ENCODE data around the gene TRIM54.
A peak's percentile ranks its signal among the peaks of the same experiment; 100 is the strongest.
"Not testable (repeated sequence)": the region's sequence is repeated elsewhere in the genome, so short reads cannot be mapped to it uniquely, and the experiment has no call there.

Gene TRIM54

GRCh38 chr2:27313882-27314645 lies 31.8 kb downstream of the TRIM54 start:
- POLR2A ChIA-PET, result interaction anchor here (1.2 kb wide), 2 partner anchors 9 to 11 kb away, joined by 6 to 7 read pairs; partner anchors contain the start of gene MPV17
- no peak for DNase-seq (ENCODE audit: extremely low spot score)
- TF ChIP-seq SP1 (IDR thresholded peaks at IDR 0.05) (no peak), BHLHE40 (IDR thresholded peaks at IDR 0.05; ENCODE audit: borderline replicate concordance) (no peak), SUZ12 (IDR thresholded peaks at IDR 0.05) (no peak), ZNF384 (IDR thresholded peaks at IDR 0.05) (no peak), ARNT (IDR thresholded peaks at IDR 0.05) (no peak), ELF4 (IDR thresholded peaks at IDR 0.05) (no peak), NFRKB (IDR thresholded peaks at IDR 0.05) (no peak), HDGF (IDR thresholded peaks at IDR 0.05; ENCODE audit: borderline replicate concordance) (no peak)
- CTCF ChIA-PET, result interaction anchor here (0.7 to 1.3 kb wide), 2 partner anchors 11 to 222 kb away, joined by 3 read pairs; no protein-coding TSS in a partner anchor

- ChIA-PET CTCF (interaction anchor here (0.7 to 1.3 kb wide), 2 partner anchors 12 to 223 kb away, joined by 3 read pairs; no protein-coding TSS in a partner anchor), POLR2A (interaction anchor here (1.2 kb wide), 2 partner anchors 8 to 11 kb away, joined by 6 to 7 read pairs; partner anchors contain the start of gene MPV17)
- no peak for DNase-seq (ENCODE audit: extremely low spot score)
- TF ChIP-seq SUZ12 (IDR thresholded peaks at IDR 0.05), result no peak
- TF ChIP-seq ELF4 (IDR thresholded peaks at IDR 0.05), result no peak
- no peak for TF ChIP-seq TARDBP (IDR thresholded peaks at IDR 0.05)
- no peak for TF ChIP-seq L3MBTL2 (conservative IDR thresholded peaks at IDR 0.05)
- TF ChIP-seq SP1 (IDR thresholded peaks at IDR 0.05), result no peak
- no peak for TF ChIP-seq FOXK2 (IDR thresholded peaks at IDR 0.05)
- no peak for TF ChIP-seq NFRKB (IDR thresholded peaks at IDR 0.05)
These were observed 32.5 kb downstream of the TRIM54 start for GRCh38 chr2:27314709-27315108.

GRCh38 chr2:27315122-27315521 lies 32.9 kb downstream of the TRIM54 start:
- POLR2A ChIA-PET, result no interaction called here
- DNase-seq (ENCODE audit: extremely low spot score), result no peak
- CTCF ChIA-PET, result no interaction called here
- TF ChIP-seq ARNT (IDR thresholded peaks at IDR 0.05), result no peak
- TF ChIP-seq CTBP1 (IDR thresholded peaks at IDR 0.05; ENCODE audit: borderline replicate concordance), result no peak
- no peak for TF ChIP-seq SUZ12 (IDR thresholded peaks at IDR 0.05)
- no peak for TF ChIP-seq L3MBTL2 (conservative IDR thresholded peaks at IDR 0.05)
- no peak for TF ChIP-seq PKNOX1 (IDR thresholded peaks at IDR 0.05)
- TF ChIP-seq FOXK2 (IDR thresholded peaks at IDR 0.05), result no peak

- DNase-seq (ENCODE audit: extremely low spot score), result no peak
- ChIA-PET POLR2A (no interaction called here), CTCF (no interaction called here)
- TF ChIP-seq SP1 (IDR thresholded peaks at IDR 0.05) (no peak), L3MBTL2 (conservative IDR thresholded peaks at IDR 0.05) (no peak), BHLHE40 (IDR thresholded peaks at IDR 0.05; ENCODE audit: borderline replicate concordance) (no peak), ELF4 (IDR thresholded peaks at IDR 0.05) (no peak), ZNF384 (IDR thresholded peaks at IDR 0.05) (no peak), FOXM1 (IDR thresholded peaks at IDR 0.05; ENCODE audit: borderline replicate concordance) (no peak), ARNT (IDR thresholded peaks at IDR 0.05) (no peak), FOXA1 (IDR thresholded peaks at IDR 0.05) (no peak), HDGF (IDR thresholded peaks at IDR 0.05; ENCODE audit: borderline replicate concordance) (no peak), PKNOX1 (IDR thresholded peaks at IDR 0.05) (no peak), NFRKB (IDR thresholded peaks at IDR 0.05) (no peak), FOXK2 (IDR thresholded peaks at IDR 0.05) (no peak), SUZ12 (IDR thresholded peaks at IDR 0.05) (no peak)
These were observed 34.6 kb downstream of the TRIM54 start for GRCh38 chr2:27316655-27317412.

GRCh38 chr2:27319839-27320238 lies 37.6 kb downstream of the TRIM54 start:
- POLR2A ChIA-PET; CTCF ChIA-PET; DNase-seq (ENCODE audit: extremely low spot score): not testable (repeated sequence)

- DNase-seq (ENCODE audit: extremely low spot score), result peak; percentile 52
- ChIA-PET POLR2A (no interaction called here), CTCF (no interaction called here)
- peak; percentile 25; the same call in 1 of the 2 replicates for TF ChIP-seq PKNOX1 (IDR thresholded peaks at IDR 0.05)
- TF ChIP-seq CTBP1 (IDR thresholded peaks at IDR 0.05; ENCODE audit: borderline replicate concordance), result no peak
- no peak for TF ChIP-seq SP1 (IDR thresholded peaks at IDR 0.05)
- TF ChIP-seq ARNT (IDR thresholded peaks at IDR 0.05), result no peak
These were observed 38.8 kb downstream of the TRIM54 start for GRCh38 chr2:27320958-27321543.

Measured in HEK293T (cell line).